NCI-H1694 (cell line): Measurements from ENCODE around the gene RAP2B.
"Not testable (repeated sequence)": the region's sequence is repeated elsewhere in the genome, so short reads cannot be mapped to it uniquely, and the experiment has no call there.

Experiments
- DNase-seq: peaks from one replicate; lab custom pipeline; 2025; lab: John Stamatoyannopoulos, UW

Gene RAP2B

DNA sequence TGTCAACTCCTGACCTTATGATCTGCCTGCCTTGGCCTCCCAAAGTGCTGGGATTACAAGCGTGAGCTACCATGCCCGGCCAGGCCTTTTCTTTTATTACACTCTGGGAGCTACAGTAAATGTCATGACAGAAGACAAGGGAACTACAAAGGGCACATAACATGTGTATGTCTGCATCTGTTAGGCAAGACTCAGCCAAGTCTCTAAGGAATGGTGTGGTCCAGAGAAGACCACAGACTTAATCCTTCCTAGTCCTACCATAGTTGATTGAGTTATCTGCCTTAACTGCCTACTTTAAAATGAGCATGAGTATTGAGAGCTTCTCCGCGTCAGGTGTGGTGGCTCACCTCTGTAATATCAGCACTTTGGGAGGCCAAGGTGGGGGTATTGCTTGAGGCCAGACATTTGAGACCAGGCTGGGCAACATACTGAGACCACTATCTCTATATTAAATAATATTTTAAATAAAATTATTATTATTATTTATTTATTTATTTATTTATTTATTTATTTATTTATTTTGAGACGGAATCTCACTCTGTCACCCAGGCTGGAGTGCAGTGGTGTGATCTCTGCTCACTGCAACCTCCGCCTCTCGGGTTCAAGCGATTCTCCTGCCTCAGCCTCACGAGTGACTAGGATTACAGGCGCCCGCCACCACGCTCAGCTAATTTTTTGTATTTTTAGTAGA is 31.9 kb downstream of the RAP2B start:
- not testable (repeated sequence) for DNase-seq

DNA sequence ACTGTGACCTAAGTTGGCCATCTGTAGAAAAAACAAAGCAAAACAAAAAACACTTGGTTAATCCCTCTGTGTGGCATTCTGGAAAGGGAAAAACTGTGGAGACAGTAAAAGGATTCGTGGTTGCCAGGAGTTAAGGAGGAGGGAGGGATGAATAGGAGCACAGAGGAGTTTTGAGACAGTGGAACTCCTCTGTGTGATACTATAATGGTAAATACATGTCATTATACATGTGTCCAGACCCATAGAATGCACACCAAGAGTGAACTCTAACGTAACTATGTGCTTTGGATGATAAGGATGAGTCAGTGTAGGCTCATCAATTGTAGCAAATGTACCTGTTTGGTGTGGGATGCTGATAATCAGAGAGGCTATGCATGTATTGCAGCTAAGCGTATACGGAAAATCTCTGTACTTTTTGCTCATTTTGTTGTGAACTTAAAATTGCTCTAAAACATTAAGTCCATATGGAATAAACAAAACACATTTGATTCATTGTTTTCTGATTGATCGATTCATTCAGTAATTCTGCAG is 33.4 kb downstream of the RAP2B start:
- DNase-seq, result no peak

DNA sequence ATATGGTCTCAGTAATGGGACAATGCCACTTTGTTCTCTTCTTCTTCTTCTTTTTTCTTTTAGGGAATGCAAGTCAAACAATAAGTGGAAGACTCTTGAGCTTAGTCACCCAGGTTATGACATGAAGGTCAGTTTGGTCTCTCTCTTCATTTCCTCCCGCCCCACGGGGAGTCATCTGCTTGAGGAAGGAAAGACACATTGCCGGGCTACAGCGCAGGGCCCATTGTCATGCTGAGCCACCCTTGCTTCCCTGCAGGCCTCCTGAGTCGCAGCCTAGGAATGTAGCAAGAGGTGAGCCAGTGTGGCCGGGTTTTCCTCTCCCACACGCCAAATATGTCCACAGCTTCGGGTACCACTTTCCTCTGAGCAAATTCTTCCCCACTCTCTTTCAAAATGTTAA is 47.6 kb downstream of the RAP2B start:
- no peak for DNase-seq

DNA sequence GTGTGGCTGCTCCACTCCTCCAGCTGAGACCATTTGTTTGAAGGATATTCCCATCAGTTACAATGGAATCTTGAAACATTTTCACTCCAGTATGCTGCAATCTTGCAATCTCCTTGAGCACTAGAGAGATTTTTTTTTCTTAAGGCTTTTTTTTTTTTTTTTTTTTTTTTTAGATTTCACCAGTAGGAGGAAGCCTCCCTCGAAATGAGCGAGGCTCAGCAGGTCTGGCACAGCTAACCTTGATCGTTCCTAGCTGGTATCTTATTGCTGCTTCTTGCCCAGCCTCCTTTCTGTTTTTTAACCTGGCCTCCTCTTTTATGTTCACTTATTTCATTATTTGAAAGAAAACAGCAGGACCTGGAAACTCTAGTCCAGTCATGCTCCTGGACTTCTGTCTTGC is 48.1 kb downstream of the RAP2B start:
- no peak for DNase-seq

DNA sequence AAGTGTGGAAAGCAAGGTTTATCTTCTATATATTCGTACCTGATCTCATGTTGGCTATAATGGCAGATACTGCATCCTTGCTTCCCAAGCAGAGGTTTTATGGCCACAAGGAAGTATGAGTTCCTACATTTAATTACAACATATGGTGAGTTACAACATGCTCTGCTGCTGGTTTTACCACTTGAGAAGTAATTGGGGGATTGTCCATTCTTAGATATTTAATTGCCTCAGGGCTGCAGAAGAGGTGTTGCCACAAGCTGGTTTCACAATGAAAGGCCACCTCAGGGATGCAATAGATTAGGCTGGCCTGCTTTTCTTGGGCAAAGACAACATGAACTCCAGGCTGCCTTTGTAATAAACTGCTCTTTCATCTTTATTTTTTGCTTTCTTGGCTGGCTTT is 48.6 kb downstream of the RAP2B start:
- DNase-seq, result no peak

DNA sequence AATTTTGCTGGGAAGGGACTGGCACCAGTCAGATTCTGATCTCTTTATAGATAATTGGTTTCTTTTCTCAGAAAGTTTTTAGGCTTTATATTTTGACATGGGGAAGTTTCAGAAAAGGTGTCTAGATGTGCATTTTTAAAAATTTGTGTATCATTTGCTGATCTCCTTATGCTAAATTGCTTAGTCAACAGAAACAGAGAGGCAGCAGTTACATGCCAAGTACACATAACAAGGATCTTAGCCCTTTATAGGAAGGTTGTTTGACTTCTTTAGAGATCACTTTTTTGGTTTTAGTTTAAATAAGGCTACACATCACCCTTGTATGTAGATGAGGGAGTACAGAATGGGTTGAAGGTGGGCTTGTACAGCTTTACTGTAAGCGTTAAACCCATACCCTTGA is 53.5 kb downstream of the RAP2B start:
- DNase-seq, result no peak

DNA sequence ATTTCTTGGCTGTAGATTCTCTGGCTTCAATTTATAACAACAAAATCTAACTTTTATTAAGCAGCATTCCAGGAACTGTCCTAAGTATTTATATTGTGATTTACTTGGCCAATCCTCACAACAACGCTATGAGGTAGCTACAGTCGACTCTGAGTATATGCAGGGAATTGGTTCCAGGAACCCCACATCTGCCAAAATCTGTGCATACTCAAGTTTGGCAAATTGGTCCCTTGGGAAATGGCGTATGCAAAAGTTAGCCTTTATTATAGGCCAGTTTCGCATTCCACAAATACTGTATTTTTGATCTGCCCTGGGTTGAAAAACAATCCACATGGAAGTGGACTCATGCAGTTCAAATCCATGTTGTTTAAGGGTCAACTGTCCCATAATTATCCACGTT is 53.9 kb downstream of the RAP2B start:
- DNase-seq, result no peak

DNA sequence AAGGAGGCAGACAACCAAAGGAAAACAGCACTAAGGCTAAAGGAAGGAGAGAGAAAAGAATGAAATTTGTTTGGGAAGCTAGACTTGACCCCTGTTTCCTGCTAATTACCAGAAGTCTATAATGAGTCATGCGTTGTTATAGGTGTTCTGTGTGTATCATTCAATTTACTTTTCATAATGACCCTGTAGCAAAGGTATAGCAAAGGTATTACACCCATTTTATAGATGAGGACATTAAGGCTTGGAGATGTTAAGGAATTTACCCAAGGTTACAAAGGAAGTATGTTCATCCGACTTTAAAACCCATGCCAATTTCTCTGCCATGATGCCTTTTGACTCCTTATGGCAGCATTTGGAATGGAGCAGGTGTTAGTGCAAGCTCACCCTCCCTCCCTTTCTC is 54.9 kb downstream of the RAP2B start:
- no peak for DNase-seq

DNA sequence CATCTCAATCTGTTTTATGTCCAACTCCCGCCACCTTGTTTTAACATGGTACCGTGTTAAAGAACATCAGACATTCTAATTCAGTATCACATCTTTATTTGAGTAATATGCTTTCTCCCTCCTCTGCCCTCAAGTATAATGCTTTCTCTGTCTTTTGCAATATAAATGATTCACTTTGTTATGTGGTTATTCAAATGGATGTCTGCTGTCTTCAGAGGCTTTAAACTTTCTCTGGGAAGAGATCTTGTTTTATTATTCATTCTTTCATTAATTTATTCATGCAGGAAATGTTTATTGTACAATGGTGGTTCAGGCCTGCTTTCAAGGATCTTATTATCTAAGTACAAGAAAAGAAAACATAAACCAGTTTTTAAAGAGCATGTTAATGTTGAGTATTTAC is 57.1 kb downstream of the RAP2B start:
- no peak for DNase-seq
